HG02943 (cell line): ENCODE results near the gene MXD4.
A peak's percentile ranks its signal among the peaks of the same experiment; 100 is the strongest.

Source experiments
- ATAC-seq: cut with Tn5 transposase; IDR thresholded peaks from one replicate; pipeline ENCODE4 v1.9.1; 2021; ENCODE audit warnings: mild to moderate bottlenecking, low read depth, moderate library complexity; ENCODE audit not compliant: unreplicated experiment

The MXD4 gene

DNA sequence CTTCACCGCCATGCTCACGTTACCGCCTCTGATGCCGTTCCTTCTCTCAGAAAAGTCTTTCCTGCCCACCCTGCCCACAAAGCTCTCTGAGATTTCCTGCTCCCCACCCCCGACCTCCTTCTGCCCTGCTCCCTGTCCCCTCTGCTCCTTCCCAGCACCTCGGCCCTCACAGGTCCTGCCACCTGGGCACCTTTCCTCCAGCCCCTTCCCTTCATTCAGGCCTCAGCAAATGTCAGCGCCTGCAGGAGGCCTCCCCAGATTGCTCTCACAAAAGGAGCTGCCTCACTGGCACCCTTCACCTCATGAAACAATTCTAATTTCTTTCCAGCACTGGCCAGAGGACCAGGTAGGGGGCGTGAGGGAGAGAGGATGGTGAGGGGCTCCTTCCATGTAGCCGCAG is 33.6 kb upstream of the MXD4 start:
- no peak for ATAC-seq

DNA sequence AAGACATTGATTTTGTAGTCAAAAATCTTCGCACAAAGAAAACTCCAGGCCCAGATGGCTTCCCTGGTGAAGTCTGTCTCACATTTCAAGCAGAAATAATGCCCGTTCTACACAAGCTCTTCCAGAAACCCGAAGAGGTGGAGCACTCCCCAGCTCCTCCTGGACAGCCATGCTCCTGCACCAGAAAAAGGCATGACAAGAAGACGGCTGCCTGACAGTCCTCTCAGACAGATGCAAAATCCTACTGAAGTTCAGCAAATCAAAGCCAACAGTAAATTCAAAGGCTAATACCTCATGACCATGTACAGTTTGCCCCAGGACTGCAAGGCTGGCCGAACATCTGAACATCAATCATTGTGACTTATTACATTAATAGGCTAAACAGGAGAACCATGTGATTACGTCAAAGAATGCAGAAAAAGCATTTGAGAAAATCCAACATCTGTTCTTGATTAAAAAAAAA is 30.8 kb upstream of the MXD4 start:
- ATAC-seq, result no peak

- ATAC-seq, result no peak
Measured at GRCh38 chr4:2291705-2292645, 30.1 kb upstream of the MXD4 start.

- no peak for ATAC-seq
Measured at GRCh38 chr4:2290974-2291704, 29.2 kb upstream of the MXD4 start.

- ATAC-seq, result no peak
Measured at GRCh38 chr4:2290488-2290887, 28.6 kb upstream of the MXD4 start.

DNA sequence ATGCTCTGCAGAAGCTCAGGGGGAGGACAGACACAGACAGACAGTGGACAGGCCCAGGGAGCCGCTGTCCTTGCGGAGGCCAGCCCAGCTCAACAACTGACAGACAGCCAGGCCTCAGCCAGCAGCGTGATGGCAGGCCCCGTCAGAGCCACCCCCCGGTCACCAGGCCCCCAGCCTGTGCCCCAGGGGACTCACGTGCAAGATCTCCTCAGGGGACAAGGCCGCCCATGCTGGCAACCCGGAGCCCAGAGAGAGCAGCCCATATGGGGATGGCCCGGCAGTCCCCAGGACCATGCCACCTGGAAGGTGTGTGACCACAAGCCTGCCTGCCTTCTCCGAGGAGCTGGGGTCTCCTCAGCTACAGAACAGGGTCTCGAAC is 28.0 kb upstream of the MXD4 start:
- ATAC-seq, result no peak

- ATAC-seq, result no peak
Measured at GRCh38 chr4:2289311-2289954, 27.5 kb upstream of the MXD4 start.

DNA sequence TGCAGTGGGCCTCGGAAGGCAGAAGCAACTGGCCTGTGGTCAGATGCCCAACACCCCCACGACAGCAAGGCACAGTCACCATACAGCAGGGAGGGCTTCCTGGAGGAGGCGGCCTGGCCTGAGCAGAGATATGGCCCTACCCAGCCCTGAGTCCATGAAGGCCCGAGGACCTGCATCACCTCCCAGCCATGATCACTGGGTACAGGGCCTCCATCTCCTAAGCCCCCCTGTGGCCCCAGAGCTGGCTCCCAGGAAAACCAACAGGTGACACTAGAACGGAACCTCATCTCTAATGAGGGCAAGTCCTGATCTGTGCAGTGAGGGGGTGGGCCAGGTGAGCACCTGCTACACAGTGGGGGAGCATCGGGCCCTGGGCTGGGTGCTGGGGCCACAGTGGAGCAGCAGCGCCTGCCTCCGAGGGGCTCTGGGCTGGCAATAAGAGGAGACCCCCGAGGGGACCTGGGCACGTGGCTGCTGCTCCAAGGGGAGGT is 26.2 kb upstream of the MXD4 start:
- no peak for ATAC-seq

GRCh38 chr4:2287594-2287915 is 25.6 kb upstream of the MXD4 start:
- ATAC-seq, result no peak

DNA sequence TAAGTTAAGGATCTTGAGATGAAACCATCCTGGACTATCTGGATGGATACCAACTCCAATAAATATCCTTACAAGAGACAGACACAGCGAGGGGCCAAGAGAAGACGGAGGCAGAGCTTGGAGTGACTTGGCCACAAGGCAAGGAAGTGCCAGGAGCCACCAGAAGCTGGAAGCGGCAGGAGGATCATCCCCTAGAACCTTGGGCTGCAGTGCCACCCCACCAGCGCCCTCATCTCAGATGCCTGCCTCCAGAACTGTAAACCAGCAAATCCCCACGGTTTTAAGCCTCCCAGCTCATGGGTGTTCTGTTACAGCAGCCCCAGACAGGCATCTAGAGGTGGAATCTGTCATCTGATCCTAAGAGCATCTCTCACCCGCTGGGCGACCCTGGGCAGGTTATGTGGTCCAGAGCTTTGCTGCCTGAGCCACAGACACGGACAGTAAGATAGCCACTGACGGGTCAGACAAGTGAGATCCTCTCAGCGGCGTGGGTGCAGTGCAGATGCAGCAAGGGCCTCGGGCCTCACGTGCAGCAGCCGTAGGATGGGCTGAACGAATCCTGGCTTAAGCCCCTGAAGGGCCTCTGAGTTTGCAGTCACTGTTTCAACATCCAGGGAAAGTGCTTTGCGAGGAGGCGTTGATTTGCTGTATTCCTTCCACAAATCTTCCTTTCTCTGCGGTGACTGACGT is 25.1 kb upstream of the MXD4 start:
- no peak for ATAC-seq

- ATAC-seq, result no peak
Measured at GRCh38 chr4:2285613-2286381, 23.9 kb upstream of the MXD4 start.

- no peak for ATAC-seq
Measured at GRCh38 chr4:2284934-2285612, 23.2 kb upstream of the MXD4 start.

DNA sequence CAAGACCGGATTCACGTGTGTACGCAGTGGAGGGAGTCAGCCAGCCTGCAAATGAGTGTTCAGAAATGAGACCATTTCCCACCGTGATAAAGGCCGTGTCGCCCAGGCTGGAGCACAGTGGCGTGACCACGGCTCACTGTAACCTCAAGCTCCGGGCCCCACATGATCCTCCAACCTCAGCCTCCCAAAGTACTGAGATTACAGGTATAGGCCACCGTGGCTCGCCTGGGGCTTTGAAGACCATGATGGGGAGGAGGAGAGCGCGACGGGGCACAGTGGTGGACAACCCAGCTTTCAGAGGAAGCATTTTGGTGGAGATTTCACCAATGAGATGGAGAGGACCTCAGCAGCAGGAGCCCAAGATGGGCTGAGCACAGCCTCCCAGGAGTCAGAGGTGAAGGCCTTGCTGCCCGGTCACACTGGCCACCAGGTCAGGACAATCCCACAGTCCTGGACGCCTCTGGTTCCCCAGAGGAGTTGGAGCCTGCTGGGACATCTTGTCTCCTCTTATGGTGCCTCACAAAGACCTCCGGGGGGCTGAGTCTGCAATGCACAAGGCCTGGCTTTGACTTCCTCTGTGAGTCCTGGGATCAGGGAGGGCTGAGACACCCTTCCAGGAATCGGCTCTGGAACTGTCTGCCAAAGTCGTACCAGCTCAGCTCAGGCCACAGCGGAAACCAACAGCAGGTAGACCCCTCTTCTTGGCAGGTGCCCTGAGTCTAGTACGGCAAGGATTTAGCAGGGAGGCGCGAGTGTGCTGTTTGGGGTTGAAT is 22.4 kb upstream of the MXD4 start:
- no peak for ATAC-seq

DNA sequence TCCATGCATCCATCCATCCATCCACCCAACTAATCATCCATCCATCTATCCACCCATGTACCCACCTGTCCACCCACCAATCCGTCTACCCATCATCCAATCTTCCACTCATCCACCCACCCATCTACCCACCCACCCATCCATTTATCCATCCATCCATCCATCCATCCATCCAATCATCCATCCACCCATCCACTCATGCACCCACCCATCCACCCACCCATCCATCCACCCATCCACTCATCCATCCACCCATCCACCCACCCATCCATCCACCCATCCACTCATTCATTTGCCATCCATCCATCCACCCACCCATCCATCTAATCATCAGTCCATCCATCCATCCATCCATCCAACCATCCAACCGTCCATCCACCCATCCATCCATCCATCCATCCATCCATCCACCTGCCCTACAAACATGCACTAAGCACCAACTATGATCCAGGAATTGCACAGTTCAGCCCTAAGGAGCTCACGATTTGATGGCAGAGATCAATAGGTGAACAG is 21.3 kb upstream of the MXD4 start:
- no peak for ATAC-seq

DNA sequence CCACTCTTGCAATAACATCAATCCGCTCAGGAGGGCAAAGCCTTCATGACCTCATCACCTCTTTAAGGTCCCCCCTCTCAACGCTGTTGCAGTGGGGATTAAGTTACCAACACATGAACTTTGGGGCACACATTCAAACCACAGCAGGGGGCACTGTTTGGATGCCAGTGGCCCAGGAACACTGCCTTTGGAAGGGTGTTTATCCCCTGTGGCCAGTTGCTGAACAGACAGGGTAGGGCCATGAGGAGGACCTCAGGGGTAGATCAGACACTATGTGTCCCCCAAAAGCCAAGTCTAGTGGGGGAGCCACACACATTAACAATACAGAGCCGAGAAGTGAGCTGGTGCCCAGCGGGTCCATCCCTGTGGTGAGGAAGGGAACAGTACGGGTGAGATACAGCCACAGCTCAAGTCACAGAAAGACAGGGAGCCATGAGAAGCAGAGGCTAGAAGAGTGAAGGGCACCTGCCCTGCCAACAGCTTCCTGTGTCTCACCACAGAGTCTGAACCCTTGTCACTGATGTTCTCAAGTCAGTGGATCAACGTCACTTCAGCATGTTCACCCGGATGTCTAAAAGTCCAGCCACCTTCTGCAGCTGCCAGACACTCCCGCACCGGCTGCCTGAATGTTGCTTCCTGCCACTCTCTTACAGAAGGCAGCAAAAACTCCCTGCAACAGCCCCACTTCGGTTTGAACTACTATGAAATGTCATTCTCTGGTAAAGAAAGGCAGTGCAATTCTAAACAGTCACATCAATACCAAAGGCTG is 19.9 kb upstream of the MXD4 start:
- ATAC-seq, result peak; percentile 71

DNA sequence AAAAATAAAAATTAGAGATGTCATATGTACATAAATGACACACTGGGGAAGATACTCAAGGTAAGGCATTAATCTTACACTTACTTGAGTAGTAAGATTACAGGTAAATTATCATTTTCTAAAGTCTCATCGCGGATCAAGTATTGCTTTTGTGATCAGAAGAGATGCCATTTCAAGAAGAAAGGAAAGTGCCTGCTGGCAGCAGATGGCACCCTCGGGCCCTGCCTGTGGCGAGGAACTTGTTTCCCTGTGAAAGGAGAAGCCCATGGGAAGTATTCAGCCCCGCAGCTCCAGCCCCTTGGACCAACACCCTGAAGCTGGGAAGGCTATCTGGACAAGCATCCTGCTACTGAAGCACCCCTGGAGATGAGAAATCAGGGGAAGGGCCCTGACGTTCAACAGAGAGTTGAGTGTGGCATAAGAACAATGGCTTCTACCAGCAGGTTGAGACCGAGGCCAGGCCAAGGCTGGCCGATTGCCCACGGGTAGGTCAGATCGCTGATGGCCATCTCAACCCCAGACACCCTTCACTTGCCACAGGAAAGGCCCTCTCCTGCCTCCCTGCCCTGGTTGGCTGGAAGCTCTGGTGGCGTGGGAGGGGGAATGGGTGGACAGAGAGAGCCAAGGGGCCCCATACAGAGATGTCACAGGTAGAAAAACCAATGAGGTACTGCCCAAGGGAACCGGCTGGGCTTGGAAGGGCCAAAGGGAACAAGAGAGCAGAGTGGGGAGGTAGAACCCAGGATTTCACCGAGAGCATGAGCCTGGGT is 18.8 kb upstream of the MXD4 start:
- ATAC-seq, result no peak

DNA sequence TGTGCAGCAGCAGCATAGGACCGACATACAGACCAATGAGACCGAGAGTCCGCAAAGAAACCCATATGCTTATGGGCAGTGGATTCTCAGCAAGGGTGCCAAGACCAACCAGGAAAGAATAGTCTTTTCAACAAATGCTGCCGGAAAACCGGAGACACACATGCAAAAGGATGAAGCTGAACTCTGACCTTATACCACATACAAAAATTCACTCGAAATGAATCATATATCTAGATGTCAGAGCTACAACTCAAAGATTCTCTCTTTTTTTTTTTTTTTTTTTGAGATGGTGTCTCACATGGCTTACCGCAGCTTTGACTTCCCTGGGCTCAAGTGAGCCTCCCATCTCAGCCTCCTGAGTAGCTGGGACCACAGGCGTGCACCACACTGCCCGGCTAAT is 16.0 kb upstream of the MXD4 start:
- no peak for ATAC-seq
